ENCODE results near the gene SUCO.
"Not testable (repeated sequence)": the region's sequence is repeated elsewhere in the genome, so short reads cannot be mapped to it uniquely, and the experiment has no call there.

- TF ChIP-seq CTCF (conservative IDR thresholded peaks at IDR 0.05; ENCODE audit: low read depth in 2 of 2); EZH2phosphoT487 (IDR thresholded peaks at IDR 0.05; ENCODE audit: unreplicated experiment); POLR2AphosphoS5 (IDR thresholded peaks at IDR 0.05; ENCODE audit: low read depth); REST (IDR thresholded peaks at IDR 0.05; ENCODE audit: unreplicated experiment); EZH2 (IDR thresholded peaks at IDR 0.05; ENCODE audit: low read depth, unreplicated experiment); JUNB (IDR thresholded peaks at IDR 0.05; ENCODE audit: unreplicated experiment); ZNF462 (CRISPR knock-in tag; IDR thresholded peaks at IDR 0.05); CREB1 (CRISPR knock-in tag; IDR thresholded peaks at IDR 0.05; ENCODE audit: low read depth); ZNF331 (CRISPR knock-in tag; IDR thresholded peaks at IDR 0.05; ENCODE audit: low read depth); STAT1 (IDR thresholded peaks at IDR 0.05; ENCODE audit: unreplicated experiment); ETS1 (IDR thresholded peaks at IDR 0.05); ZNF114 (CRISPR knock-in tag; IDR thresholded peaks at IDR 0.05): not testable (repeated sequence)
These were observed 36.8 kb upstream of the SUCO start for GRCh38 chr1:172496127-172496526.
